ENCODE results near the gene TMEM250. TPM values are rescaled to one million over a fixed set of nuclear protein-coding genes. Genes with fewer than 3 reads are reported as not detected.

TMEM250 gene
- total RNA-seq, 3 donors from 2014 or later (not counting 1 experiment from before 2014, with no cell fraction given): 19.5 to 34.3 (median 33.6) TPM

GRCh38 chr9:136117291-136117915 is 1.3 kb downstream of the TMEM250 start:
- Mint-ChIP-seq H3K27me3 (ENCODE audit: low read depth in 2 of 2) (no peaks in the 10 kb centered on the region), H3K4me1 (peaks cover 0 to 12% of the 10 kb centered on the region in 2 donors), H3K4me3 (peak overlapping the region; percentile 72), H3K27ac (peak overlapping the region; percentile 23 to 44), H3K9me3 (no peaks in the 10 kb centered on the region), H3K36me3 (no peaks in the 10 kb centered on the region)
- Histone ChIP-seq H3K36me3 (ENCODE audit: control insufficient read depth, insufficient read depth, low read length) (peaks cover 12% of the 10 kb centered on the region), H3K4me3 (ENCODE audit: low read length) (peak overlapping the region; percentile 36), H3K27ac (ENCODE audit: low read length) (peak overlapping the region; percentile 38), H3K27me3 (ENCODE audit: control insufficient read depth, insufficient read depth, low read length) (no peaks in the 10 kb centered on the region), H3K4me1 (ENCODE audit: control insufficient read depth, insufficient read depth, low read length) (peaks cover 31% of the 10 kb centered on the region), H3K9me3 (ENCODE audit: control insufficient read depth, insufficient read depth, low read length) (no peaks in the 10 kb centered on the region)
- no peak for ATAC-seq
- intact Hi-C loops (cut with micrococcal nuclease): no loop called here
- 51% methylated on average over 23 of the region's 23 CpGs for WGBS (ENCODE audit: insufficient coverage)
- no peak for DNase-seq
- TF ChIP-seq, protein P1, sequence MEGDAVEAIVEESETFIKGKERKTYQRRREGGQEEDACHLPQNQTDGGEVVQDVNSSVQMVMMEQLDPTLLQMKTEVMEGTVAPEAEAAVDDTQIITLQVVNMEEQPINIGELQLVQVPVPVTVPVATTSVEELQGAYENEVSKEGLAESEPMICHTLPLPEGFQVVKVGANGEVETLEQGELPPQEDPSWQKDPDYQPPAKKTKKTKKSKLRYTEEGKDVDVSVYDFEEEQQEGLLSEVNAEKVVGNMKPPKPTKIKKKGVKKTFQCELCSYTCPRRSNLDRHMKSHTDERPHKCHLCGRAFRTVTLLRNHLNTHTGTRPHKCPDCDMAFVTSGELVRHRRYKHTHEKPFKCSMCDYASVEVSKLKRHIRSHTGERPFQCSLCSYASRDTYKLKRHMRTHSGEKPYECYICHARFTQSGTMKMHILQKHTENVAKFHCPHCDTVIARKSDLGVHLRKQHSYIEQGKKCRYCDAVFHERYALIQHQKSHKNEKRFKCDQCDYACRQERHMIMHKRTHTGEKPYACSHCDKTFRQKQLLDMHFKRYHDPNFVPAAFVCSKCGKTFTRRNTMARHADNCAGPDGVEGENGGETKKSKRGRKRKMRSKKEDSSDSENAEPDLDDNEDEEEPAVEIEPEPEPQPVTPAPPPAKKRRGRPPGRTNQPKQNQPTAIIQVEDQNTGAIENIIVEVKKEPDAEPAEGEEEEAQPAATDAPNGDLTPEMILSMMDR (IDR thresholded peaks at IDR 0.05): no peak

DNA sequence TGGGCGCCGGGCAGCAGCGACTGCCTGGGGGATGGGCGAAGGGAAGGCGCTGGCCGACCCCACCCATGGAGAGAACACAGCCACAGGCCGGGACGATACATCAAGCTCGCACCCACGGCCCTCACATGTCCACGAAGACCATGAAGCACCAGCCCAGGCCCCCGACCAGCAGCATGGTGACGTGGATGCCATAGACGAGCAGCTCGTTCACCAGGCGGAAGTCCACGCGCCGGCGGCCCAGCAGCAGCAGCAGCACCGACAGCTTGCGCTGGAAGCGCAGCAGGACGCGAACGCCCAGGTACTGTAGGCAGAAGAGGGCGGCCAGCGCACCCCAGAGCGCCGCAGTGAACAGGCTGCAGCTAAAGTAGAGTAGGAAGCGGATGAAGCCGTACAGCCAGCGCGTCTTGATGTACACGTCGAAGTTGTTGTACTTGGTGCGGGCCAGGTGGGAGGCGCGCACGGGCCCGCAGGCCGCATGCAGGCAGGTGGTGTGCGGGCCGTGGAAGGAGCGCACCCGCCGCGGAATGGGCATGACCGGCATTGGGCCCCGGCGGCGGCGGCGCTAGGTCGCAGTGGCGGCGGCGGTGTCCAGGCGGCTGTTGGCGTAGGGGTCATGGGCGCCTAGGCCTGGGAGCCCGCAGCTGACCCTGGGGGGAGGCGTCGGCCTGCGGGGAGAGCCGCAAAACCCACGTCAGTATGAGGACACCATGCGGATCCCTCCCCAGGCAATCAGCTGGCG is 2.1 kb downstream of the TMEM250 start:
- Mint-ChIP-seq H3K9me3 (no peaks in the 10 kb centered on the region), H3K36me3 (no peaks in the 10 kb centered on the region), H3K27ac (peak overlapping the region in 1 of 2 donors; percentile 46), H3K27me3 (ENCODE audit: low read depth in 2 of 2) (no peaks in the 10 kb centered on the region), H3K4me3 (peak overlapping the region; percentile 31), H3K4me1 (peaks cover 0 to 19% of the 10 kb centered on the region in 2 donors)
- H3K36me3 ChIP-seq (ENCODE audit: control insufficient read depth, insufficient read depth, low read length): peaks cover 12% of the 10 kb centered on the region
- no peaks in the 10 kb centered on the region for H3K9me3 ChIP-seq (ENCODE audit: control insufficient read depth, insufficient read depth, low read length)
- no peak overlapping the region for H3K4me3 ChIP-seq (ENCODE audit: low read length)
- TF ChIP-seq, protein P1 (IDR thresholded peaks at IDR 0.05): no peak
- H3K27me3 ChIP-seq (ENCODE audit: control insufficient read depth, insufficient read depth, low read length): no peaks in the 10 kb centered on the region
- DNase-seq (no peak), ATAC-seq (no peak)
- WGBS (ENCODE audit: insufficient coverage): 97% methylated on average over 69 of the region's 69 CpGs
- intact Hi-C loops (cut with micrococcal nuclease): no loop called here
- H3K27ac ChIP-seq (ENCODE audit: low read length): no peak overlapping the region
- H3K4me1 ChIP-seq (ENCODE audit: control insufficient read depth, insufficient read depth, low read length): peaks cover 31% of the 10 kb centered on the region

- no peaks in the 10 kb centered on the region for H3K27me3 ChIP-seq (ENCODE audit: control insufficient read depth, insufficient read depth, low read length)
- H3K27ac ChIP-seq (ENCODE audit: low read length): no peak overlapping the region
- TF ChIP-seq, protein P1 (IDR thresholded peaks at IDR 0.05): no peak
- peaks cover 0 to 25% of the 10 kb centered on the region in 2 donors for H3K4me1 Mint-ChIP-seq
- peaks cover 37% of the 10 kb centered on the region for H3K4me1 ChIP-seq (ENCODE audit: control insufficient read depth, insufficient read depth, low read length)
- no peaks in the 10 kb centered on the region for H3K27me3 Mint-ChIP-seq (ENCODE audit: low read depth in 2 of 2)
- H3K36me3 Mint-ChIP-seq: no peaks in the 10 kb centered on the region
- intact Hi-C loops (cut with micrococcal nuclease): no loop called here
- H3K36me3 ChIP-seq (ENCODE audit: control insufficient read depth, insufficient read depth, low read length): peaks cover 12% of the 10 kb centered on the region
- WGBS (ENCODE audit: insufficient coverage): 95% methylated on average over 22 of the region's 22 CpGs
- H3K9me3 Mint-ChIP-seq: no peaks in the 10 kb centered on the region
- no peak overlapping the region for H3K4me3 Mint-ChIP-seq
- ATAC-seq: no peak
- H3K27ac Mint-ChIP-seq: no peak overlapping the region
- H3K9me3 ChIP-seq (ENCODE audit: control insufficient read depth, insufficient read depth, low read length): no peaks in the 10 kb centered on the region
- no peak for DNase-seq
- no peak overlapping the region for H3K4me3 ChIP-seq (ENCODE audit: low read length)
Measured at GRCh38 chr9:136115641-136116359, 2.9 kb downstream of the TMEM250 start.

Data from natural killer cell (primary cell).